ENCODE data around the gene RGS3.

RGS3 gene

DNA sequence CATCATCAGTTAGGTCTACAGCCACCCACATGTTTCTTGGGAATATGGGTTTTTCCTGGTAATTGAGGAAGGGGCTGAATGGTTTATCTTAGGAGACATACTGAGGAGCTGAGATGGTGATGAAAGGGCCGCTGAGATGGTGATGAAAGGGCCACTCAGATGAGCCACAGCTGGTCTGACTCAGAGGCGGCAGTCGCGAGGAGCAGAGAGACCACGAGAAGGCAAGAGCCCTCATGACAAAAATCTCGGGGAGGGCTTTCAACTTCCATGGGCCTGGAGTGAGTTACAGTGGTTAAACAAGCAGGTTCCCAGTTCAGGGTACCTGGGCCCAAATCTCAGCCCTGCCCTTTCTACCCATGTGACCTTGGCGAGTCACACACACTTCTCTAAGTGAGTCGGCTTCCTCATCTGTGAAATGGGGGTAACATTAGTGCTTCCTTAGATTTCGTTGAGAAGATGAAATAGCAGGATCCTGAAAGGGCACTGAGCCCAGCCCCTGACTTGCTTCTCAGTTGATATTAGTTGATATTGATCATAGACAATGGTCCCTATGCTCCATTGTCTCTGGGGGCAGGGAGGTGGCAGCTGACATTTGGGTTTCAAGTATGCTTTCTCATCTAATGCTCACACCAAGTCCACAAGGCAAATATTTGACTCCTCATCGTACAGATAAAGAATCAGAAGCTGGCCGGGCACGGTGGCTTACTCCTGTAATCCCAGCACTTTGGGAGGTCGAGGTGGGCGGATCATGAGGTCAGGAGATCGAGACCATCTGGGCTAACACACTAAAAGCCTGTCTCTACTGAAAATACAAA lies 169.5 kb downstream of the RGS3 start:
- H3K4me3 ChIP-seq (ENCODE audit: low read depth, low read length), result no peak overlapping the region
- TF ChIP-seq CTCF (IDR thresholded peaks at IDR 0.05; ENCODE audit: insufficient read depth, low read depth, low read length, missing control alignments), result no peak
- DNase-seq (ENCODE audit: low read depth), result no peak

DNA sequence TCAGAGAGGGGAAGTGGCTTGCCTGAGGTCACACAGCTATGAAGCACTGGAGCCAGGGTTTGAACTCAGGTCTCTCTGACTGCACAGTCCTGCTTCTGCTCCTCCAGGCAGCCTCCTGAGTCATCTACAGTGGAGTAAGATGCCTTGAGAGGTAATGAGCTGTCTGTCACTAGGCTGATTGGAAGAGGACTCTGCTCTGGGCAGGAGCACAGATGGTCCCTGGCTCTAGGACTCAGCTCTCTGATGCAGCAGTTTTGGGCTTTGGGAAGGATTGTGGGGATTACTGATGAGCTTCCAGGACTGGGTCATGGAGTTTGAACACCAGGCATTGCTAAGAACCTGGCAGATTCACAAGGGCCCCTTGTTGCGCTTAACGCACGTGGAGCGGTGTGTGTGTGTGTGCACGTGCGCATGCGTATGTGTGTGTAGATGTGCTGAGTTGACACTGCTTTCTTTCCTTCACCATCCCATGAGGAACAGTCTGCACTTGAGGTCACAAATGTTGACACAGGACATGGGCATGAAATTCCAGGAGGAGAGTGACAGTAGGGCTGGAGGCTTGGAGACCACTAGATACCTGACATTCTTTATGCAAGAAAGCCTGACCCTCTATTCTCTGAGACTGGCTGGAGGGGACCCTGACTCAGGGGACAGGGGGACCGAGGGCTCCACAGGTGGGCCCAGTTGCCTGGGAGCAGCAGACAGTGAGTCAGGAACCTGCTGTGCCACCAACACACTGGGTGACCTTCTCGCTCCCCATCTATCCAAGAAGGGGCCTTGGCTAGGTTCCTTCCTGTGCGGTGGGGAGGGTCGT lies 170.5 kb downstream of the RGS3 start:
- no peak for TF ChIP-seq CTCF (IDR thresholded peaks at IDR 0.05; ENCODE audit: insufficient read depth, low read depth, low read length, missing control alignments)
- DNase-seq (ENCODE audit: low read depth), result no peak
- no peak overlapping the region for H3K4me3 ChIP-seq (ENCODE audit: low read depth, low read length)

GRCh38 chr9:113634596-113635515 lies 171.3 kb downstream of the RGS3 start:
- DNase-seq (ENCODE audit: low read depth), result no peak
- H3K4me3 ChIP-seq (ENCODE audit: low read depth, low read length), result no peak overlapping the region
- TF ChIP-seq CTCF (IDR thresholded peaks at IDR 0.05; ENCODE audit: insufficient read depth, low read depth, low read length, missing control alignments), result no peak

GRCh38 chr9:113635586-113635985 lies 172.1 kb downstream of the RGS3 start:
- H3K4me3 ChIP-seq (ENCODE audit: low read depth, low read length), result no peak overlapping the region
- no peak for TF ChIP-seq CTCF (IDR thresholded peaks at IDR 0.05; ENCODE audit: insufficient read depth, low read depth, low read length, missing control alignments)
- DNase-seq (ENCODE audit: low read depth), result no peak

DNA sequence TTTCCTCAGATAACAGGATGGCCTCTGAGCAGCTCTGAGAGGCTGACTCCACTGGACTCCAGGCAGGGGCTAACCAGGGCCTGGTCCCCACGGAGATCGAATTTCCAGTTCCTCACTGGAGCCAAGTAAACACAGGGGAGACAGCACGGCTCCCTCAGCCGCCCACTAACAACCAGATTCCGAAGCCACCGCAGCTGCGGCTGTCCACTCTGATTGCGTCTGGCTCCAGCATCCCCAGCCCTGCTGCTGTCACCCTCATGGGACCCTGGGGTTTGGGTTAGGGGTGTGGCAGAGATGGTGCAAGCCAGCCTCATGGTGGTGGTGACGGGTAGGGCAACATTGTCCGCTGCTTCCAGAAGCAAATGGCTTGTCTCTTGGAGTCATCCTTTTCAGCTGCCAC lies 172.6 kb downstream of the RGS3 start:
- no peak overlapping the region for H3K4me3 ChIP-seq (ENCODE audit: low read depth, low read length)
- no peak for TF ChIP-seq CTCF (IDR thresholded peaks at IDR 0.05; ENCODE audit: insufficient read depth, low read depth, low read length, missing control alignments)
- DNase-seq (ENCODE audit: low read depth), result no peak

DNA sequence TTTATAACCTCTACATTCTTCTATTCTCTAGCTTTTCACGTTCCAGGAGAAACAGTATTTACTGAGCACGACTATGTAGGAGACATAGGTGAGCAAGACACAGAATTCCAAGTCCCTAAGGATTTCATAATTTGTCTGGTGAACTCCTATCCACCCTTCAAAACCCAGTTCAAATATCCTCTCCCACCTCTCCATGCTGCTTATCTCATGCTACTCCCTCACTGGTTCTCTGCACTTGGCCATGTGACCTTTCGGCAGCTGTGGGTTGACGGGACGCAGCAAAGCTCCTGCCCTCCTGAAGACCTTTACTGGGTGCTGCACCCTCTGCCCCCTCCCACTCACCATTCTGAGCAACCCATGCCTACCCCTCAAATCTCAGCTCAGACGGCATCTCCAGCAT lies 173.2 kb downstream of the RGS3 start:
- H3K4me3 ChIP-seq (ENCODE audit: low read depth, low read length), result no peak overlapping the region
- DNase-seq (ENCODE audit: low read depth), result no peak
- TF ChIP-seq CTCF (IDR thresholded peaks at IDR 0.05; ENCODE audit: insufficient read depth, low read depth, low read length, missing control alignments), result no peak
